ENCODE results near the gene COL4A4.

Gene COL4A4

DNA sequence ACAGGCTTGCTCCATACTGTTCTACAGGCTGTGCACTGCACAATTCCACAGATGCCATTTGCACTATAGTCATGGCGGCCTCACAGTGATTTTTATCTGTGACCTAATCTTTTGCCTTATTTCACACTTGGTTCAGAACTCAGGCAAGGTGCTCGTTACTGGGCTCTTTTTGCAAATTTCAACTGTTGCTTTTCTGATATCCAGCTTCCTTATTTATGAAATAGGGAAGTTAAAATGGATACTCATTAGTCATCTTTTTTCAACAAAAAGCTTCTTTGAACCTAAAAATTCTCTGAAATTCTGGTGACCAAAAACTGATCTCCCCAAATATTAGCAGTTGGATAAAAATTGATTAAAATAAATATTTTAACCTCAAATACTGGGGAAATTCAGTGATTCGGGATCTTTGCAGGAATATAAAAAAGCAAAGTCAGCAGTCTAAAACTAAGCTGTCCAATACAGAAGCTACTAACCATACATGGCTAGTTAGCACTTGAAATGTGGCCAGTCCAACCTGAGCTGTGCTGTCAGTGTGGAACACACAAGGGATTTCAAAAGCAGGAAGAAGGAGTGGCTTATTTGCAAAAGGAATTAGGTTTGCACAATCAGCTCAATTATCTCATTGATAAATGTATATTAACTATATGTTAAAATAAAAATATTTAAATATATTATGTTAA lies 134.4 kb downstream of the COL4A4 start:
- CTCF ChIA-PET, result interaction anchor here (0.7 kb wide), 1 partner anchor 60 kb away, joined by 5 read pairs; no protein-coding TSS in a partner anchor

DNA sequence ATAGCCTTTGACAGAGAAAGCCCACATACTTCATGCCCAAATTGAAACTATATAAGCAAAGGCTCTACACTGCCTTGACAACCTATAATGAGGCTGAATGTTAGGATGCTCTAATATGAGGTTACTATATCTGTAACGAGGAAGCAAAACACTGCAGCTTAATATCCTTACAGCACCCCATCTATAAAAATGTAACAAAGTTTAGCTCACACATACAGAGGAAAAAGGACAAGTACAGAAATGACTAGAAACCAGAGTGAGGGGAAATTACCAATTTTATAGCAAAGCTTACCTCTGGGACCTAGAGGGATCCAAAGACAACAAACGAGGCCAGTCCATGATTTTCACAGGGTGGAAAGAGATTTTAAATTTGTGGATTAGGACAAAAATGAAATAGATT lies 138.5 kb downstream of the COL4A4 start:
- Histone ChIP-seq H3K27ac (ENCODE audit: extremely low read depth, low read depth, low read length) (no peak overlapping the region), H3K4me1 (ENCODE audit: control insufficient read depth, insufficient read depth, low read length) (no peaks in the 10 kb centered on the region), H3K36me3 (ENCODE audit: control insufficient read depth in 2 of 2, insufficient read depth in 1 of 2, low read length in 2 of 2) (no peaks in the 10 kb centered on the region; a peak in 1 of 3 replicates), H3K4me3 (ENCODE audit: low read depth, low read length) (no peak overlapping the region), H3K9me3 (ENCODE audit: control insufficient read depth, insufficient read depth, low read depth, low read length) (no peaks in the 10 kb centered on the region)
- CTCF ChIA-PET, result interaction anchor here (0.6 to 1.4 kb wide), 3 partner anchors 8 to 916 kb away, joined by 3 to 8 read pairs (median 3); no protein-coding TSS in a partner anchor
- TF ChIP-seq ZNF48 (tag by site-specific recombination; IDR thresholded peaks at IDR 0.05) (no peak), ZNF350 (tag by site-specific recombination; IDR thresholded peaks at IDR 0.05) (no peak), FEZF1 (tag by site-specific recombination; IDR thresholded peaks at IDR 0.05) (no peak)
- TF ChIP-seq, protein P1, sequence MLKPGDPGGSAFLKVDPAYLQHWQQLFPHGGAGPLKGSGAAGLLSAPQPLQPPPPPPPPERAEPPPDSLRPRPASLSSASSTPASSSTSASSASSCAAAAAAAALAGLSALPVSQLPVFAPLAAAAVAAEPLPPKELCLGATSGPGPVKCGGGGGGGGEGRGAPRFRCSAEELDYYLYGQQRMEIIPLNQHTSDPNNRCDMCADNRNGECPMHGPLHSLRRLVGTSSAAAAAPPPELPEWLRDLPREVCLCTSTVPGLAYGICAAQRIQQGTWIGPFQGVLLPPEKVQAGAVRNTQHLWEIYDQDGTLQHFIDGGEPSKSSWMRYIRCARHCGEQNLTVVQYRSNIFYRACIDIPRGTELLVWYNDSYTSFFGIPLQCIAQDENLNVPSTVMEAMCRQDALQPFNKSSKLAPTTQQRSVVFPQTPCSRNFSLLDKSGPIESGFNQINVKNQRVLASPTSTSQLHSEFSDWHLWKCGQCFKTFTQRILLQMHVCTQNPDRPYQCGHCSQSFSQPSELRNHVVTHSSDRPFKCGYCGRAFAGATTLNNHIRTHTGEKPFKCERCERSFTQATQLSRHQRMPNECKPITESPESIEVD (tag by site-specific recombination; IDR thresholded peaks at IDR 0.05), result no peak
- POLR2A ChIA-PET, result no interaction called here

More for the DNA sequence above, 134.4 kb downstream of the COL4A4 start:
- POLR2A ChIA-PET, result no interaction called here
- no peaks in the 10 kb centered on the region for H3K4me1 ChIP-seq (ENCODE audit: control insufficient read depth, insufficient read depth, low read length)
- H3K4me3 ChIP-seq (ENCODE audit: low read depth, low read length), result no peak overlapping the region
- H3K36me3 ChIP-seq (ENCODE audit: control insufficient read depth in 2 of 2, insufficient read depth in 1 of 2, low read length in 2 of 2), result no peaks in the 10 kb centered on the region
- H3K27ac ChIP-seq (ENCODE audit: extremely low read depth, low read depth, low read length), result no peak overlapping the region
- no peaks in the 10 kb centered on the region for H3K9me3 ChIP-seq (ENCODE audit: control insufficient read depth, insufficient read depth, low read depth, low read length)
- TF ChIP-seq IKZF3 (tag by site-specific recombination; IDR thresholded peaks at IDR 0.05), result no peak
- TF ChIP-seq, protein P2, sequence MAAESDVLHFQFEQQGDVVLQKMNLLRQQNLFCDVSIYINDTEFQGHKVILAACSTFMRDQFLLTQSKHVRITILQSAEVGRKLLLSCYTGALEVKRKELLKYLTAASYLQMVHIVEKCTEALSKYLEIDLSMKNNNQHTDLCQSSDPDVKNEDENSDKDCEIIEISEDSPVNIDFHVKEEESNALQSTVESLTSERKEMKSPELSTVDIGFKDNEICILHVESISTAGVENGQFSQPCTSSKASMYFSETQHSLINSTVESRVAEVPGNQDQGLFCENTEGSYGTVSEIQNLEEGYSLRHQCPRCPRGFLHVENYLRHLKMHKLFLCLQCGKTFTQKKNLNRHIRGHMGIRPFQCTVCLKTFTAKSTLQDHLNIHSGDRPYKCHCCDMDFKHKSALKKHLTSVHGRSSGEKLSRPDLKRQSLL (tag by site-specific recombination; IDR thresholded peaks at IDR 0.05), result no peak
- no peak for TF ChIP-seq ZNF16 (tag by site-specific recombination; IDR thresholded peaks at IDR 0.05; ENCODE audit: low read depth)

DNA sequence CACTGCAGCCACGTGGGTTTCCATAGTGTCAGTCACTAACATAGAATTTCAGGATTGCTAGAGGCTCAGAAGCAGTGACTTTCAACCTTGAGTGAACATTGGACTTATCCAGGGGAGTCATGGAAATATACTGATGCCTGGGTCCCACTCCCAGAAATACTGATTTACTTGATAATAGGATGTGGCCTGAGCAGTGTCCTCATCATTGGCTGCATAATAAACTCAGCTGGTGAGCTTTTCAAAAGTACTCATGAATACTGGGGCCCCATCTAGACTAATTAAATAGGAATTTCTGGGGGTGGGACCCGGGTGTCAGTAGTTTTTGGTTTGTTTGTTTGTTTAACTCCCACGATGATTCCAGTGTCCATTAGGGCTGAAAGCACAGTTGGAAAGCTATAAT lies 141.4 kb downstream of the COL4A4 start:
- Histone ChIP-seq H3K36me3 (ENCODE audit: control insufficient read depth in 2 of 2, insufficient read depth in 1 of 2, low read length in 2 of 2) (no peaks in the 10 kb centered on the region; a peak in 1 of 3 replicates), H3K9me3 (ENCODE audit: control insufficient read depth, insufficient read depth, low read depth, low read length) (no peaks in the 10 kb centered on the region), H3K27ac (ENCODE audit: extremely low read depth, low read depth, low read length) (no peak overlapping the region), H3K4me3 (ENCODE audit: low read depth, low read length) (no peak overlapping the region), H3K4me1 (ENCODE audit: control insufficient read depth, insufficient read depth, low read length) (no peaks in the 10 kb centered on the region)
- ChIA-PET CTCF (interaction anchor here (1.5 kb wide), 1 partner anchor 11 kb away, joined by 7 read pairs; no protein-coding TSS in a partner anchor), POLR2A (no interaction called here)
- no peak for TF ChIP-seq ZNF677 (tag by site-specific recombination; IDR thresholded peaks at IDR 0.05)
- no peak for TF ChIP-seq ZNF114 (tag by site-specific recombination; IDR thresholded peaks at IDR 0.05)
- TF ChIP-seq ZFP69B (tag by site-specific recombination; IDR thresholded peaks at IDR 0.05), result no peak
- TF ChIP-seq, protein P3, sequence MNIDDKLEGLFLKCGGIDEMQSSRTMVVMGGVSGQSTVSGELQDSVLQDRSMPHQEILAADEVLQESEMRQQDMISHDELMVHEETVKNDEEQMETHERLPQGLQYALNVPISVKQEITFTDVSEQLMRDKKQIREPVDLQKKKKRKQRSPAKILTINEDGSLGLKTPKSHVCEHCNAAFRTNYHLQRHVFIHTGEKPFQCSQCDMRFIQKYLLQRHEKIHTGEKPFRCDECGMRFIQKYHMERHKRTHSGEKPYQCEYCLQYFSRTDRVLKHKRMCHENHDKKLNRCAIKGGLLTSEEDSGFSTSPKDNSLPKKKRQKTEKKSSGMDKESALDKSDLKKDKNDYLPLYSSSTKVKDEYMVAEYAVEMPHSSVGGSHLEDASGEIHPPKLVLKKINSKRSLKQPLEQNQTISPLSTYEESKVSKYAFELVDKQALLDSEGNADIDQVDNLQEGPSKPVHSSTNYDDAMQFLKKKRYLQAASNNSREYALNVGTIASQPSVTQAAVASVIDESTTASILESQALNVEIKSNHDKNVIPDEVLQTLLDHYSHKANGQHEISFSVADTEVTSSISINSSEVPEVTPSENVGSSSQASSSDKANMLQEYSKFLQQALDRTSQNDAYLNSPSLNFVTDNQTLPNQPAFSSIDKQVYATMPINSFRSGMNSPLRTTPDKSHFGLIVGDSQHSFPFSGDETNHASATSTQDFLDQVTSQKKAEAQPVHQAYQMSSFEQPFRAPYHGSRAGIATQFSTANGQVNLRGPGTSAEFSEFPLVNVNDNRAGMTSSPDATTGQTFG (tag by site-specific recombination; IDR thresholded peaks at IDR 0.05; ENCODE audit: borderline replicate concordance), result no peak
- no peak for TF ChIP-seq ZNF610 (tag by site-specific recombination; IDR thresholded peaks at IDR 0.05; ENCODE audit: borderline replicate concordance)
- no peak for TF ChIP-seq MEIS1 (CRISPR knock-in tag; IDR thresholded peaks at IDR 0.05; ENCODE audit: borderline replicate concordance)
- TF ChIP-seq ZNF544 (tag by site-specific recombination; IDR thresholded peaks at IDR 0.05), result no peak
- TF ChIP-seq, protein P4, sequence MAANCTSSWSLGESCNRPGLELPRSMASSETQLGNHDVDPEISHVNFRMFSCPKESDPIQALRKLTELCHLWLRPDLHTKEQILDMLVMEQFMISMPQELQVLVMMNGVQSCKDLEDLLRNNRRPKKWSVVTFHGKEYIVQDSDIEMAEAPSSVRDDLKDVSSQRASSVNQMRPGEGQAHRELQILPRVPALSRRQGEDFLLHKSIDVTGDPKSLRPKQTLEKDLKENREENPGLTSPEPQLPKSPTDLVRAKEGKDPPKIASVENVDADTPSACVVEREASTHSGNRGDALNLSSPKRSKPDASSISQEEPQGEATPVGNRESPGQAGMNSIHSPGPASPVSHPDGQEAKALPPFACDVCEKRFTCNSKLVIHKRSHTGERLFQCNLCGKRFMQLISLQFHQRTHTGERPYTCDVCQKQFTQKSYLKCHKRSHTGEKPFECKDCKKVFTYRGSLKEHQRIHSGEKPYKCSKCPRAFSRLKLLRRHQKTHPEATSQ (tag by site-specific recombination; IDR thresholded peaks at IDR 0.05), result no peak
- TF ChIP-seq, protein P5, sequence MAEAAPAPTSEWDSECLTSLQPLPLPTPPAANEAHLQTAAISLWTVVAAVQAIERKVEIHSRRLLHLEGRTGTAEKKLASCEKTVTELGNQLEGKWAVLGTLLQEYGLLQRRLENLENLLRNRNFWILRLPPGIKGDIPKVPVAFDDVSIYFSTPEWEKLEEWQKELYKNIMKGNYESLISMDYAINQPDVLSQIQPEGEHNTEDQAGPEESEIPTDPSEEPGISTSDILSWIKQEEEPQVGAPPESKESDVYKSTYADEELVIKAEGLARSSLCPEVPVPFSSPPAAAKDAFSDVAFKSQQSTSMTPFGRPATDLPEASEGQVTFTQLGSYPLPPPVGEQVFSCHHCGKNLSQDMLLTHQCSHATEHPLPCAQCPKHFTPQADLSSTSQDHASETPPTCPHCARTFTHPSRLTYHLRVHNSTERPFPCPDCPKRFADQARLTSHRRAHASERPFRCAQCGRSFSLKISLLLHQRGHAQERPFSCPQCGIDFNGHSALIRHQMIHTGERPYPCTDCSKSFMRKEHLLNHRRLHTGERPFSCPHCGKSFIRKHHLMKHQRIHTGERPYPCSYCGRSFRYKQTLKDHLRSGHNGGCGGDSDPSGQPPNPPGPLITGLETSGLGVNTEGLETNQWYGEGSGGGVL (tag by site-specific recombination; IDR thresholded peaks at IDR 0.05), result no peak
- TF ChIP-seq, protein P6, sequence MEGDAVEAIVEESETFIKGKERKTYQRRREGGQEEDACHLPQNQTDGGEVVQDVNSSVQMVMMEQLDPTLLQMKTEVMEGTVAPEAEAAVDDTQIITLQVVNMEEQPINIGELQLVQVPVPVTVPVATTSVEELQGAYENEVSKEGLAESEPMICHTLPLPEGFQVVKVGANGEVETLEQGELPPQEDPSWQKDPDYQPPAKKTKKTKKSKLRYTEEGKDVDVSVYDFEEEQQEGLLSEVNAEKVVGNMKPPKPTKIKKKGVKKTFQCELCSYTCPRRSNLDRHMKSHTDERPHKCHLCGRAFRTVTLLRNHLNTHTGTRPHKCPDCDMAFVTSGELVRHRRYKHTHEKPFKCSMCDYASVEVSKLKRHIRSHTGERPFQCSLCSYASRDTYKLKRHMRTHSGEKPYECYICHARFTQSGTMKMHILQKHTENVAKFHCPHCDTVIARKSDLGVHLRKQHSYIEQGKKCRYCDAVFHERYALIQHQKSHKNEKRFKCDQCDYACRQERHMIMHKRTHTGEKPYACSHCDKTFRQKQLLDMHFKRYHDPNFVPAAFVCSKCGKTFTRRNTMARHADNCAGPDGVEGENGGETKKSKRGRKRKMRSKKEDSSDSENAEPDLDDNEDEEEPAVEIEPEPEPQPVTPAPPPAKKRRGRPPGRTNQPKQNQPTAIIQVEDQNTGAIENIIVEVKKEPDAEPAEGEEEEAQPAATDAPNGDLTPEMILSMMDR (tag by site-specific recombination; IDR thresholded peaks at IDR 0.05), result no peak
- TF ChIP-seq ZNF785 (tag by site-specific recombination; IDR thresholded peaks at IDR 0.05), result no peak
- no peak for TF ChIP-seq ZNF423 (tag by site-specific recombination; IDR thresholded peaks at IDR 0.05)

Measured in HEK293 (cell line).